Suprapubic skin (tissue), 3 donors: ENCODE data around the gene RB1.

ENCODE experiments used
- CTCF ChIP-seq, 2 donors: fragments of 200-600 bp in 1 of 2; fragments of 450-650 bp in 1 of 2; sonication (generic) in 1 of 2; IDR thresholded peaks; one replicate each; pipeline ENCODE4 v1.5.1; 2016 to 2019; ENCODE audit warnings: antibody characterized with exemption in 2 of 2, mild to moderate bottlenecking in 1 of 2, moderate library complexity in 1 of 2
- EP300 ChIP-seq: sonication (generic); formaldehyde crosslinking; IDR thresholded peaks from one replicate; pipeline ENCODE4 v1.6.1; 2017; ENCODE audit warnings: antibody characterized with exemption
- POLR2A ChIP-seq, 2 donors: fragments of 450-650 bp; IDR thresholded peaks; one replicate each; pipeline ENCODE4 v1.6.1; 2017; ENCODE audit warnings: antibody characterized with exemption in 2 of 2, mild to moderate bottlenecking in 2 of 2, moderate library complexity in 2 of 2

- TF ChIP-seq EP300 (no peak), POLR2A (IDR thresholded peaks at IDR 0.05) (no peak), CTCF (IDR thresholded peaks at IDR 0.05) (no peak)
Measured at GRCh38 chr13:48346583-48346982, 43.0 kb downstream of the RB1 start.
